Left lobe of liver (tissue), 2 donors: ENCODE measurements around the gene IGF2BP1. TPM values are rescaled to one million over a fixed set of nuclear protein-coding genes. Genes with fewer than 3 reads are reported as not detected.
"Not testable (repeated sequence)": the region's sequence is repeated elsewhere in the genome, so short reads cannot be mapped to it uniquely, and the experiment has no call there.

Experiments used
- ATAC-seq: fragments of 200-7000 bp; cut with Tn5 transposase; one replicate; pipeline ENCODE4 v1.9.1; 2020; ENCODE audit warnings: mild to moderate bottlenecking, moderate library complexity
- DNase-seq: peaks from one replicate; pipeline ENCODE4 v3.0.0-alpha.2; 2020; ENCODE audit warnings: low spot score
- total RNA-seq: library from RNA; stranded (reverse); gene quantifications from one replicate; pipeline ENCODE4 v1.2.1, GENCODE V29; 2021
- donor health status: DM: no; HTN: no; CAD: no; lungs with moderate emphysema.
- donor health status: DM: no; HTN: yes; CAD: no.

The IGF2BP1 gene
- total RNA-seq, 1 donor from 2014 or later, result 1.2 TPM

DNA sequence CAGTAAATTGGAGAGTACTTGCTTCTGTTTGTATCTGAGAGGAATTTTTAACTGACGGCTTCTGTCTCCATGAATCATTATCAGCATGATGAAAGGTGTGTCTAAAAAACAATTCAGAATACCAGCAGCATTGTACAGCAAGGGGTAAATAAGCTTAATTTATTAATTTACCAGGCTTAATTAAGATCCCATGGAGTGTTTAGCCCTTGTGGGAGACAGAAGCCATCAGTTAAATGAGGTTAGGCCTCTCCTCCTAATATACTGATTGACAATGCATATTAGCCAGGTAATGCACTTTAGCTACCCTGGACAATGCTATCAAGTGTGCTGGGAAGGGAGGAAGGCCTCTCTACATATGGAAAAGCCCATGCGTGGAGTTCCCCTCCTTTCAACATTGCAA, 53.4 kb downstream of the IGF2BP1 start:
- no peak for DNase-seq
- no peak for ATAC-seq

DNA sequence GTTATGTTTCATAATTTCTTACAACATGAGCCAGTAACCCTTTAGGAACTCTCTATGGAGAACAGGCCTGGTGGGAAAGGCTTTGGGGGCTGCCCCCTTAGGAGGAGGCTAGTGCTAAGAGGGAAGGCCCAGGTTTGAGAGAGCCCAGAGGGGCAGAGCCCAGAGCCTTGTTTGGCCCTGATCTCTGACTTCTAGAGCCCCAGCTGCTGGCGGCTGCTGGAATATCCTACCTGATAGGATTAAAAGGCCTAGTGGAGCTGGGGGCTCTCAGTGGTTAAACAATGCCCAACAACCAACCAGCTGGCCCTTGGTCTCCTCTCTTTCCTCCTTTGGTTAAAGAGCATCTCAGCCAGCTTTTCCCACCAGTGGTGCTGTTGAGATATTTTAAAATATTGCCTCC, 54.1 kb downstream of the IGF2BP1 start:
- ATAC-seq, result no peak
- no peak for DNase-seq

DNA sequence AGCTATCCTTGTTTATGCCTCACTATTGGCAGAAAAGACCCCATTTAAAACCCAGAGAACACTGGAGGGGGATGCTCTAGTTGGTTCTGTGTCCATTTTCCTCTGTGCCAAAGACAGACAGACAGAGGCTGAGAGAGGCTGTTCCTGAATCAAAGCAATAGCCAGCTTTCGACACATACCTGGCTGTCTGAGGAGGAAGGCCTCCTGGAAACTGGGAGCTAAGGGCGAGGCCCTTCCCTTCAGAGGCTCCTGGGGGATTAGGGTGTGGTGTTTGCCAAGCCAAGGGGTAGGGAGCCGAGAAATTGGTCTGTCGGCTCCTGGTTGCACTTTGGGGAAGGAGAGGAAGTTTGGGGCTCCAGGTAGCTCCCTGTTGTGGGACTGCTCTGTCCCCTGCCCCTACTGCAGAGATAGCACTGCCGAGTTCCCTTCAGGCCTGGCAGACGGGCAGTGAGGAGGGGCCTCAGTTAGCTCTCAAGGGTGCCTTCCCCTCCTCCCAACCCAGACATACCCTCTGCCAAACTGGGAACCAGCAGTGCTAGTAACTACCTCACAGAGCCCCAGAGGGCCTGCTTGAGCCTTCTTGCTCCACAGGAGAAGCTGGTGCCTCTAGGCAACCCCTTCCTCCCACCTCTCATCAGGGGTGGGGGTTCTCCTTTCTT, 56.1 kb downstream of the IGF2BP1 start:
- ATAC-seq, result no peak
- no peak for DNase-seq

DNA sequence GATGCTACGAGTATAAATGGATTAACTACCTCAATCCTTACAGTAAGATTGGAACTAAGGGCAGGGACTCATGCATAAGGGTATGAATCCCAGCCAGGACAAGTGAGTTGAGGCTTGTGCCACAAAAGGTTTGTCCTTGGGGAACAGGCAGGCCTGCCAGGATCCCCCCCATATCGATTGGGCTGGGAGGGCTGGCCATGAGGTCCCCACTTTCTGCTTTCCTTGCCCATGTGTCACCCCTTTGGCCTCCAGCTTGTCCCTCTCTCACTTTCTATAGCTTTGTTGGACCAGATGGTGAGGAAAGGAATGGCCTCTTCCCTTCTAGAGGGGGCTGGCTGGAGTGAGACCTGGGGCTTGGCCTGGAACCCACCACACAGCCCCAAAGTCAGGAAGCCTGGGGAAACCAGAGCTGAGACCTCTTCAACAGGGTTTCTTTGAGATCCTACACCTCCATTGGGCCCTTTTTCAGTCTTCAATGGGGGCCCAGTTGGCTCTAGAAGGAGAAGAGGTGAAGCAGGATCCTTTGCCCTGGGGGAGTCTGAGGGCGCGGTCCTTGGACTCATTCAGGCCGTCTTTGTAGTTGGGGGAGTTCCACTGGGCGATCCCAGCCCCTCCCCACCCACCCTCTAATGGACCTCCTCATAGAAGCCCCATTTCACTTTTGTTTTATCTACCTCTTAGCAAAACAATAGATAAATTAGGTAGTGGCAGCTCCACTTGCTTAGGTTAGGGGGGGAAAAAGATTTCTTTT, 57.3 kb downstream of the IGF2BP1 start:
- ATAC-seq, result no peak
- DNase-seq, result no peak

DNA sequence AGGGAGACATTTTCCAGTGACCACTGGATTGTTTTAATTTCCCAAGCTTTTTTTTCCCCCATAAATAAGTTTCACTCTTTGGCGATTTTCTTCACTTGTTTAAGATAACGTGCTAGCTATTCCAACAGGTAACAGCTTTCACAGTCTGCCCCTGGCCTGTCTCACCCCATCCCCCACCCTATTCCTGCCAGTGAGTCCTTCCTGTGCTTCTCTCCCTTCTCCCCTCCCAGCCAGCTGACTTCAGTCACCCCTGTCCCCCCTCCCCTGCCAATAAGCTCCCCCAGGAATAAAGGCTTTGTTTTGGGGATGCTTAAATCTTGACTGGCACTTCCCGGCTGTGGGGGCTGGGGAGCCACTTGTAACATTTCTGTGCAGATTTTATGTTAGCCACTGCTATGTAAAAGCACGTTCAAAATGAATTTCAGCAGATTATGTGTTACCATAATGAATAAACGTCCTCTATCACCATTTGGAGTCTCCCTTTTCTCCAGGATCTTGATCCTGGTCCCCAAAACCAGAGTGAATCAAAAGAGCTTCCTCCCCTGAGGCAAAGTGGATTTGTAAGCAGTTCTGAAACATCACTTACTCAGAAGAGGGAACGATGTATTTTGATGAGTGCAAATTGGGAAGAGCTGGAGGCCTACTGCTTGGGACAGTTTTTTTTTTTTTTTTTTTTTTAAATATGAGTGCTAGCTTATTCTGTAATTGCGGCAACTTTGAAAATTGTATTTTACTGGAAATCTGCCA, 58.2 kb downstream of the IGF2BP1 start:
- ATAC-seq (no peak), DNase-seq (no peak)

DNA sequence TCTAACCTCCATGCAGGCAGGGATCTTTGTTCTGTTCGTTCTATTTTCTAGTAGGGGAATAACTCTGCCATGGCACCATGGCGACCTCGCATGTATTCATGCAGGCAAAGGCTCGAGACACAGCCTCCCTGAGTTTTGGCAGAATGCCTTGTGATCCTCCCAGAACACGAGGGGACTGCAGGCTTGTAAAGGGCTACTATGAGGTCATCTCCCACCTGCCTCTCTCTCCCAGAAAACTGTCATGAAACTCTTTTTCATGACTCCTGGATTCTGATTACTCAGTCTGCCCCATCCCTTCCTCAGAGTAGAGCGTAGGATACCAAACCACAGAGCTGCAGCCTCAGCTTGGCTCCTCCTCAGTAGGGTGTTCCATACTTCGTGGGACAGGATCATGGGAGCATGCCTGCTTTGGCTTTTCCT, 64.3 kb downstream of the IGF2BP1 start:
- no peak for ATAC-seq

DNA sequence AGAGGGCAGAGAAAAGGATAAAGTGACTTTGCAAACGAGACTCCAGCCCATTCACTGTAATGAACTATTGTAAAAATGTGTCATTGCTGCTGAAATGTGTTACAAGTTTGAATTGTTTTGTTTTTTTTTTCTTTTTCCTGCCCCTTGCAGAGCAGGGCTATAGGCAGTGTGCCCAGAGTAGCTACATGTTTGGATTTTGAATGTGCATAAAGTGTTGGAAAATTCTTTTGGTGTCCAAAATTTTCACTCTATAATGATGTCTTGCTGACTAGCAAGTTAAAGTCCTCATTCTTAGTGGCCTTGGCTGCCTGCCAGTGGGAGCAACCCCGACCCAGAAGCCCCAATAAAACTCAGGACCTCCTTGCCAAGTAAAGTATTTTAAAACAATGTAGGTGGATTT, 66.5 kb downstream of the IGF2BP1 start:
- ATAC-seq (no peak), DNase-seq (no peak)

More for the DNA sequence above, 64.3 kb downstream of the IGF2BP1 start:
- no peak for DNase-seq

DNA sequence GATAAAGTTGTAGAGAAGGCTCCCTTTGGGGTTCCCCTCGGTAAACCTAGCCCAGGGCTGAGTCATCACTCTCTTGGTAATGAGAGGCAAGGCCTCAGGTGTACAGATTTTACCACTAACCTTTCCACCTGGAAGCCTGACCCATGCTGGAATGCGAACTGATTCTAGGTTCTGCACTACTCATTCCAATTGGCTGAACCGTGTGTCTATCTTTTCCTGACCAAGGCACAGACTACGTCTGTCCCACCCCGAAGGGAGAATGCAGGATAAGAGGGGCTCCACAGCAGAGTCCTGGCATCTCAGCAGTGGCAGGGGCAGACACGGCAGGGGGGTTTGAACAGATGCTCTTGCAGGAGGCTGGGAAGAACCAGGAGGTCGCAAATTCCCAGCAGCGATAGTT, 70.0 kb downstream of the IGF2BP1 start:
- no peak for ATAC-seq
- no peak for DNase-seq

DNA sequence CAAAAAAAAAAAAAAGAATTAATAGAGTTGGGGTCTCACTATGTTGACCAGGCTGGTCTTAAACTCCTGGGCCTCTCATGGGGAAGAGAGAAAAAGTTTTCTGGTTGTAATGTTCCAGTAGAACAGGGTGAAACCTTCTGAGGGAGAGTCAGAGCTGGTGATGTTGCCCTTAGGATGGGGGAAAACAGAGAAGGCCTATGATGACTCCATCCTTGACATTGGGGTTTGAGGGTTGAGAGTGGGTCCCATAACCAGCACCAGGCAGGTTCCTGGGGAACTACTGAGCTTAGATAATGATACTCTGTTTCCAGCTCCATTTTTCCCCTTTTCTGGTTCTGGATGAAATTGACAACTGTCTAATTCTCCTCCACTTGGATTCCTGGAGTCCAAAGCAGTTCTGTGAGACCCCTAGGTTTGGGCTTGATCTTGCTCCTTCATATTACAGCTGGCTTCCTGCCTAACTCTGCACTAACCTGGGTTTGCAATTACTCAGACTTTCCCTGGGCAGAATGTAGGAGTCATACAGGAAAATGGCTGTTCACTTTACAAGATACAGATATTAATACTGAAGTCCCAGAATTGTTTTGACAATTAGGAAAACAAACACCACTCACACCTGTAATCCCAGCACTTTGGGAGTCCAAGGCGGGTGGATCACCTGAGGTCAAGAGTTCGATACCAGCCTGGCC, 72.5 kb downstream of the IGF2BP1 start:
- ATAC-seq (no peak), DNase-seq (no peak)

DNA sequence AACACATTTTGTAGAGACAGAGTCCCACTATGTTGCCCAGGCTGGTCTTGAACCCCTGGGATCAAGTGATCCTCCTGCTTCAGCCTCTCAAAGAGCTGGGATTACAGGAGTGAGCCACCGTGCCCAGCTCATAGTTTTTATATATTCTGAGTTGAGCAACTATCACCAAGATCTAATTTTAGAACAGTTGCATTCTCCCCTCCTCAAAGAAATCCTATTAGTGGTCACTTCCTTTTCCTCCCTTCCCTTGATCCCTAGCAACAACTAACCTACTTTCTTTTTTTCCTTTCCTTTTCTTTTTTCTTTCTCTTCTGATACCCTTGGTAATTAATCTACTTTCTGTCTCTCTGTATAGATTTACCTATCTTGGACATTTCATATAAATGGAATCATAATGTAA, 73.9 kb downstream of the IGF2BP1 start:
- ATAC-seq, result no peak
- DNase-seq, result no peak

DNA sequence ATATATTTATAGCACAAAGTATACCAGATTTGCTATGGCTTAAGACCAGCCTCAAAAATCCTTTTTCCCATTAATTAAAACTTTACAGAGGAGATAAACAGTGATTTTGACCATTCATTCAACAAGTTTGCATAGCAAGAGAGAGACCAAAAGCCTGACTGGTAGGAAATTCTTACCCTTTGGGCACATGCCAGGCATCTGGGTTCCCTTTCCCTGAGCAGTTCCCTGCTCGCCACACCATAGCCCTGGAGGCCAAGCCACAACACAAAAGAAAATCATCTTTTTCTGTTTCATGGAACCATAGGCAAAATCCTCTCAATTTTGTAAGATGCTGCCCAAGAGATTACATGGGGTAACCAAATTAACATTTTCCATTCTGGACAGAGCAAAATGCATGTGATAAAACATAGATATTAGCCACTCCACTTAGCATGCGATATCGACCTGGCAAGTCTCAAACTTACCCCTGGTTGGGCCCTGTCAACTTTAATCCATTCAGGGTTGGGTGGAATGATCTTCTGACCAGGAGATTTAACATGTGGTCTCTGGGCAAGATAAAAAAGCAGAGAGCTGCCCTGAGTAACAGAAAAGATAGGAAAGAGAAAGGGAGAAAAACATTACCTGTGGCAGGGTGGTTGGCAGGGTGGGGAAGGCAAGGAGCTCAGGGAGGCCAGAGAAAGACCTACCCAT, 77.8 kb downstream of the IGF2BP1 start:
- no peak for ATAC-seq
- no peak for DNase-seq

DNA sequence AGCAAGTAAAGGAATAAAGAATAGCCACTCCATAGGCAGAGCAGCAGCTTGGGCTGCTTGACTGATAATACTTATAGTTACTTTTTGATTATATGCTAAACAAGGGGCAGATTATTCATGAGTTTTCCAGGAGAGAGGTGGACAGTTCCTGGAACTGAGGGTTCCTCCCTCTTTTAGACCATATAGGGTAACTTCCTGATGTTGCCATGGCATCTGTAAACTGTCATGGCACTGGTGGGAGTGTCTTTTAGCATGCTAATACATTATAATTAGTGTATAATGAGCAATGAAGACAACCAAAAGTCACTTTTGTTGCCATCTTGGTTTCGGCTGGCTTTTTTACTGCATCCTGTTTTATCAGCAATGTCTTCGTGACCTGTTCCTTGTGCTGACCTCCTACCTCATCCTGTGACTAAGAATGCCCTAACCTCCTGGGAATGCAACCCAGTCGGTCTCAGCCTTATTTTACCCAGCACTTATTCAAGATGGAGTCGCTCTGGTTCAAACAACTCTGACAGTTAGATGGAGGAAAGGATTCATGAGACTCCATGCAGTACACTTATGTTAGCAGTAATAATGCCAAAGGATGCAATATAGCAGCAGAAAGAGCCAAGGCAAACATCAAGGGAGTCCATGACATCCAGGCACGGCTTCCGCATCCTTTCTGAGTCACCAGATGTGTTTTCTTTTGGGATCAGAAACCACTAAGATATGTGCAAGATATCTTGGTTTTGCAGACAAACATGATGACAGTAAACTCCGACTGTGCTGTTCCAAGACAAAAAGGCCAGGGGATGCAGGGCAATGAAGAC, 79.6 kb downstream of the IGF2BP1 start:
- ATAC-seq (no peak), DNase-seq (no peak)

DNA sequence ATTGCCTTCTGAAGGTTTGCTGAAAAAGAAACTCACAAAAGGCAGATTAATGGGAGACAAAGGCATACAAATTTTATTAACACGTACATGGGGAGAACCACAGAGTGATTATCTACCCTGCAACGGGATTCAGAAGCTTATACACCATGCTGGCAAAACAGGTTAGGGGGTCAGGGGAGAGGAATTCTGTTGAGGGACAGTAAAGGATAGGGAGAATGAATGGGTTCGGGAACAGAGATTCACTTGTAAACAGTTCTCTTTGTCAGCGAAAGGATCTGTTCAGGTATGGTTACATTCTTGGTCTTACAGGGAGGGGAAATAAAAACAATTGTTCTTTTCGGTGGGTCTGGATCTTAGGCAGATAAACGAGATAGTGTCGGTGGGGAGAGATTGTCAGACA, 81.1 kb downstream of the IGF2BP1 start:
- DNase-seq, result no peak
- ATAC-seq, result no peak

DNA sequence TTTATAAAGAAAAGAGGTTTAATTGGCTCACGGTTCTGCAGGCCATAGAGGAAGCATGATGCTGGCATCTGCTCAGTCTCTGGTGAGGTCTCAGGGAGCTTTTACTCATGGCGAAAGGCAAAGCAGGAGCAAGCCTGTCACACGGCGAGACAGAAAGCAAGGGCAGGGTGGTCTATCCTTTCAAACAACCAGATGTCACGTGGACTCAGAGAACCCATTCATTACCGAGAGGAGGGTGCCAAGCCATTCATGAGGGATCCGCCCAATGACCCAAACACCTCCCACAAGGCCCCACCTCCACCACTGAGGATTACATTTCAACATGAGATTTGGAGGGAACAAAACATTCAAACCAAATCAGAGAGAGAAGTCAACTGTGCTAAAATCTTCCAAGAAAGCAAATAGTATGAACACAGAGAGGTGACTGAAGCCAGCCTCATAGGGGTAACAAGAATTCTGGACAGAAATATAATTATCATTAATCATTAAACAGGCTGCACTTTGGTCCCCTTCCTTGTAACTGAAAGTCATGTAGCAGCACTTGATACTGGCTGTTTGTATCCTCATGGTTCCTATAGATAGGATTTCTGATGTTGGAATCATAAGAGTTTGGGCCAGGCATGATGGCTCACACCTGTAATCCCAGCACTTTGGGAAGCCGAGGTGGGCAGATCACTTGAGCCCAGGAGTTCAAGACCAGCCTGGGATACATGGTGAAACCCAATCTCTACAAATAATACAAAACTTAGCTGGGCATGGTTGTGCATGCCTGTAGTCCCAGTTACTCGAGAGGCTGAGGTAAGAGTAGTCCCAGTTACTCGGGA, 82.9 kb downstream of the IGF2BP1 start:
- peak; percentile 75 for ATAC-seq
- no peak for DNase-seq

DNA sequence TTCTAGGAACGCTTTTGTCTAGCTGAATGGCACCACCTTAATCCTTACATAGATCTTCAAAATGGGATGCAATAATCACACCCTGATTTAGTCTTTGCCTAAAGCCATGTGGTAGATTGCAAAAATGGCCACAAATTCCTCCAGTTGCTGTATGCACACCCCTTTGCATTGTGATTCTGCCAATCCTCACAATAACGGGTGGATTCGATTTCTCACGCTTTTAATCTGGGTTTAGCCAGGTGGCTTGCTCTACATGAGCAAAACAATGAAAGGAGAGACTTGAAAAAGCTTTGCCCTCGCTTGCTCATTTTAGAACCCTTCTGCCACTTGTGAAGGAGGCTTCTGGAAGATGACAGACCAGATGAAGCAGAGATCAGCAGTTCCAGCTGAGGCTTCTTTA, 85.0 kb downstream of the IGF2BP1 start:
- DNase-seq (no peak), ATAC-seq (no peak)

DNA sequence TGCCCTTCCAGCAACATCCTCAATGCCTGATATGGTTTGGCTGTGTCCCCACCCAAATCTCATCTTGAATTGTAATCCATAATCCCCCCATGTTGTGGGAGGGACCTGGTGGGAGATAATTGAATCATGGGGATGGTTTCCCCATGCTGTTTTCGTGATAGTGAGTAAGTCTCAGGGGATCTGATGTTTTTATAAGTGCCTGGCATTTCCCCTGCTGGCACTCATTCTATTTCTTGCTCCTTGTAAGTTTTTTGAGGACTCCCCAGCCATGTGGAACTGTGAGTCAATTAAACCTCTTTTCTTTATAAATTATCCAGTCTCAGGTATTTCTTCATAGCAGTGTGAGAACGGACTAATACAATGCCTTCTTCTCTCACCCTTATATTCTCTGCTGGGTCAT, 87.9 kb downstream of the IGF2BP1 start:
- ATAC-seq, DNase-seq: not testable (repeated sequence)

DNA sequence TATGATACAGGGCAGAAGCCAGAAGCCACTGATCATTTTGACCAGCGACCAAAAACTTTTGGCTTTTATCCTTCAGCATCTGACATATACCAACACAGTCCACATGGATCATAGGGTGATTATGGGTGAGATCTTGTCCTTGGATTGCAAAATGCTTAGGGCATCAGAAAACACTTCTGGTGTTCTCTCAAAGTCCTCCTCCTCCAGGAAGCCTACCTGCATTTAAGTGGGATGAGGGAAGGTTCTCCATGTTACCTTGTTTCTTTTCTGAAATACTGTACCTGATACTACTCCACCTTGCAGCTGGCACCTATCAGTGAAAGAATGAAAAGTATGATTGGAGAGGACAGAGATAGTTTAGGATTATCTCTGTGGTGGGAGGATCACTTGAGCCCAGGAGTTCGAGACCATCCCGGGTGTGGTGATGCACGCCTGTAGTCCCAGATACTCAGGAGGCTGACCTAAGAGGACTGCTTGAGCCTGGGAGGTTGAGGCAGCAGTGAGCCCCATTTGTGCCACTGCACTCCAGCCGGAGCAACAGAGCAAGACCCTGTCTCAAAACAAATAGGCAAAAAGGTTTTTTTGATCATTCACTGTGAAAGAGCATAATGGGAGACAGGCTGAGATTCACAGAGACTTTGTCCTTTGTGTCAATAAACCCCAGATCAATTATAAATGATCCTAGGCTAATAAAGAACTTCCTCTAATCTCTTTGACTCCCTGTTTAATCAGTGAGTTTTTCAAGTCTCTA, 88.6 kb downstream of the IGF2BP1 start:
- peak; percentile 55 for ATAC-seq
- no peak for DNase-seq

DNA sequence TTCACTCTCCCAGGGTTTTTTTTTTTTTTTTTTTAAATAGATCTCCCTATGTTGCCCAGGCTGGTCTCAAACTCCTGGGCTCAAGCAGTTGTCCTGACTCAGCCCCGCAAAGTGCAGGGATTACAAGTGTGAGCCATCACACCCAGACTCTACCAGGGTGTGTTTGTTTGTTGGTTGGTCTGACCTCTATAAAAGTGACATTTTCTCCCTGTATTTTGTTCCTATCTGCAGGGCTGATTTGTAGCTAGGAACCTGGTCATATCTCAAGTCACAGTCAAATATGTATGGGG, 89.1 kb downstream of the IGF2BP1 start:
- DNase-seq (no peak), ATAC-seq (no peak)

DNA sequence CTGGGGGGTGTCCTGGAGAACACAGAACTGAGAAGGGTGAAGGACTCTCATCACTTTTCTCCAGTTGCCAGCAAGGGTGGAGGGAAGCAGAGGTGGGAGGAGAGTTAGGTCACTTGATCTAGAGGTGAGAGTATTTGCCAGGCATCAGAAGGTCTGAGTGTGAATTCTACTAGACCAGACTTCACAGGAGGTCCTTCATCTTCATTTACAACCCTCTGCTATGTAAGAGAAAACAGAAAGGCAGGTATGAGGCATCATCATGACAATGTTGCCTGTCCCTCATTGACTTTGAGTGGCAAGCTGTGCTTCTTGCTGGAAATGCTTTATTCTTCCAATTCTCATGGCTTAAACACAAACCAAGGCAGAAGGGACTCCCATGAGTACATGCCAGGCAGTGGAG, 89.5 kb downstream of the IGF2BP1 start:
- ATAC-seq, result no peak

More for the DNA sequence above, 89.5 kb downstream of the IGF2BP1 start:
- no peak for DNase-seq
